Measurements from ENCODE around the gene ALOX5.

GRCh38 chr10:45460235-45460878, 86.3 kb downstream of the ALOX5 start:
- TF ChIP-seq CTCF (IDR thresholded peaks at IDR 0.05; ENCODE audit: low read depth, low read length, missing input control), result no peak
- no peak for TF ChIP-seq REST (IDR thresholded peaks at IDR 0.05)
- no peak for TF ChIP-seq ATF3 (IDR thresholded peaks at IDR 0.05)
- no peak for TF ChIP-seq TAF1 (conservative IDR thresholded peaks at IDR 0.05)
- TF ChIP-seq MAX (IDR thresholded peaks at IDR 0.05), result no peak
- TF ChIP-seq FOXA1 (IDR thresholded peaks at IDR 0.05), result no peak
- no peak for TF ChIP-seq RAD21 (IDR thresholded peaks at IDR 0.05)
- no peak for TF ChIP-seq JUND (IDR thresholded peaks at IDR 0.05)
